Activated naive CD4-positive, alpha-beta T cell treated with Interleukin-2 at 50 U/mL for 16 hours (primary cell): ENCODE results near the gene ZNF860.
"Not testable (repeated sequence)": the region's sequence is repeated elsewhere in the genome, so short reads cannot be mapped to it uniquely, and the experiment has no call there.

Experiments used
- DNase-seq: peaks from one replicate; pipeline ENCODE4 v3.0.0-alpha.2; 2020

The ZNF860 gene

GRCh38 chr3:32000877-32001276 is 19.3 kb downstream of the ZNF860 start:
- no peak for DNase-seq

GRCh38 chr3:32002561-32003368 is 21.2 kb downstream of the ZNF860 start:
- no peak for DNase-seq

GRCh38 chr3:32003380-32003779 is 21.8 kb downstream of the ZNF860 start:
- DNase-seq = no peak

DNA sequence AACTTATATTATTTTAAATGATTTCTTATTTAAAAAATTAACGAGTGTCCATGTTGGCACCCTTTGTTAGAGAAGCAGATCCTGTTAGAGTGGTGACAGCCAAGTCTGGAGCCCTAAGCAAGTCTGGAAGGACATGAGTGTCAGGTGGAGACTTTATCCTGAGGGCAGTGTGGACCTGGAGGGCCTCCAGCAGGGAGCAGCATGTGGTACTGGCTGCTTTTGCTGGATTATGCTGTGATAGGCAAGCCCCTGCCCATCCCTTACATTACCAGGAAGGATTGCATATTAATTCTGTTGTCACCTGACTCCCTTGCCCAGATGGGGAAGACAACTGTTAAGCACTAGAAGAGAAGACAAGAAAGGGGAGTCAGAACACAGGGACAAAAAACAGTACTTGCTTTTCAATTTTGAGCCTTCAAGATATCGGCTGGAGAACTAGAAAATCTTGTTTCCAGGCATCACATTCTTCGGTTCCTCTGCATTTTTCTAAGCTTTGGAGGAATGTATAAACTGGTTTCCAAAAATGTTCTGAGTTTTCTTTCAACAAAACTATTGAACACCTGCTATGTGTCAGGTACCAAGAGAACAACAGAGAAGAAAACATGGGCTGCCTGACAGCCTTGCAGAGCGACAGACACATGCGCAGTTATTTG is 22.7 kb downstream of the ZNF860 start:
- DNase-seq = no peak

DNA sequence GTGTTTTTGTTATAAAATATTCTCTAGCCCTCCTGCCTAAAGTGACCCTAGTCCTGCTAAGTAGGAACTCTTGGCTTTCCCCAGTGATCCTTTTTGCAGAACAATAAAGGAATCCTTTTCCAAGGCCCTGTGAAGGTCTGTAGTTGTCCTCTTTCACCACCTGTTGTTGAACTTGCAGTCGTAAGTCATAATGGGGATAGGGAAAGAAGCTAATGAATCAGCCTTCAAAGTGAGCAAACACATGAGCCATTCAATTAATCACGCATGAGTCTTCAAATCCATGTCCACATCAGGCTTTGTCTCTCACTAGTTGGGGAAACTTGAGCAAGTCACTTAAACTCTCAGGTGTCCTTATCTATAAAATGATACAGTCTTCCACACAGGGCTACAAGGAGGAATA is 27.6 kb downstream of the ZNF860 start:
- DNase-seq = no peak

DNA sequence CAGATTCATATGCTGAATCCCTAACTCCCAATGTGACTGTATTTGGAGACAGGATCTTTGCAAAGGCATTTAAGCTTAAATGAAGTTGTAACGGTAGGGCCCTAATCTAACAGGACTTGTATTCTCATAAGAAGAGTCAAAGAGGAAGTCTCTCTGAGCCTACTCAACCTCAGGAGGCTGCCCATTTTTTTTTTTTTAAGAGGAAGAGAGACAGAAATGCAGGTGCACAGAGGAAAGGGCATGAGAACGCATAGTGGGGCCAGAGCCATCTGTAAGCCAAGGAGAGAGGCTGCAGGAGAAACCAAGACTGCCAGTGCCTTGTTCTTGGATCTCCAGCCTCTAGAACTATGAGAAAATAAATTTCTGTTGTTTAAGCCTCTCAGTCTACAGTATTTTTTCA is 28.4 kb downstream of the ZNF860 start:
- no peak for DNase-seq

- DNase-seq = not testable (repeated sequence)
Measured at GRCh38 chr3:32010699-32011098, 29.1 kb downstream of the ZNF860 start.

DNA sequence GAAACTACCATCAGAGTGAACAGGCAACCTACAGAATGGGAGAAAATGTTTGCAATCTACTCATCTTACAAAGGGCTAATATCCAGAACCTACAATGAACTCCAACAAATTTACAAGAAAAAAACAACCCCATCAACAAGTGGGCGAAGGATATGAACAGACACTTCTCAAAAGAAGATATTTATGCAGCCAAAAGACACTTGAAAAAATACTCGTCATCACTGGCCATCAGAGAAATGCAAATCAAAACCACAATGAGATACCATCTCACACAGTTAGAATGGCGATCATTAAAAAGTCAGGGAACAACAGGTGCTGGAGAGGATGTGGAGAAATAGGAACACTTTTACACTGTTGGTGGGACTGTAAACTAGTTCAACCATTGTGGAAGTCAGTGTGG is 34.1 kb downstream of the ZNF860 start:
- DNase-seq = not testable (repeated sequence)

DNA sequence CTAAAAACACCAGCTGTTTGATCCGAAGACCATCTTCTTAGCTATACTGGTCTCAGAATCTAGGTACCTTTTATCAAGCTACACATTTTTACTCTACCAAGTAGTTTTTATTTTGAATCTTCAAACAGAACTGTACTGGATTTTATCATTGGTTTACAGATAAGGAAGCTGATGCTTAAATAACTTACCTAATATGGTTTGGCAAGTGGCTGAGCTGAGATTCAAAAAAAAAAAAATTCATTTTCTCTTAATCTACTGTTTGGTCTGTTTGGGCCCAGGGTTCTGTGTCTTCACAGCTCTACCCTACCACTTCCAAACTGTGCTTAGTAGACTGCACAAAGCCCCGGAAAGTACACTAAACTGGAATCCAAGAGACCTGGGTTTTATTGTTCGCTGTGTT is 35.7 kb downstream of the ZNF860 start:
- DNase-seq = no peak

DNA sequence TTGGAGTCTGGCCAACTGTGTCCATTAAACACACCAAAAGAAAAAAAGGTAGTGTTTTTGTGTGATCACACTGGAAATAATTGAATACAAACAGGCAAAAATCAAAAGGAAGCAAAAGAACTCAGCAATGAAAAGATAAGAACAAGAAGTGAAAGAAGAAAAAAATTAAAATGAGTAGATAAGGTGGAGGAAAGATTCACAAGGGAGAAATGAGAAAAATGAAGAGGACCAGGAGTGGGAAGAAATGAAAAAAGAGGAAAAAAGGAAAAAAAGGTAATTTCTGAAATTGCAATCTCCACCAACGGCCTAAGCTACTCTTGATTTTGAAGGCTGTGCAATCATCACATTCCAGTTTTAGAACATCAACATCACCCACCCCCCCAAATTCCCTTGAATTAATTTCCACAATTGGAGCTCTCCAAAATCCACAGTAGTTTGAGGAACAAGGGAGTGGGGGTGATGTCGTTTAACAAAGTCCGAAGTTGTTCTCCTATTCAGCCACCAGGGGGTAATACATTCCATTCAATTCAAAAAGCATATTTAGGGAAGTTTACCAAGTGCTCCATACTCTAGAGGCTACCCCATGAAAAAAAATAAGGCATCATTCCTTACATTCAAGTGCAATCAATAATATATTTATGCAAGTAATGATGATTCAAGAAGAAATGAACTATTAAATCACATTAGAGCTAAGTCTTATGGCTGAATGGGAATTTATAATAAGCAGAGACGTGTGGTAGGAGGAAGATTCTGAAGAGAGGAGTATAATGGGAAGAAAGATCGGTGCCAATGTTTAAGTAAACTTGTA is 37.4 kb downstream of the ZNF860 start:
- no peak for DNase-seq

- no peak for DNase-seq
Measured at GRCh38 chr3:32021155-32021554, 39.6 kb downstream of the ZNF860 start.

GRCh38 chr3:32021748-32022147 is 40.2 kb downstream of the ZNF860 start:
- DNase-seq = no peak

- no peak for DNase-seq
Measured at GRCh38 chr3:32022947-32023346, 41.4 kb downstream of the ZNF860 start.

GRCh38 chr3:32026593-32026992 is 45.0 kb downstream of the ZNF860 start:
- no peak for DNase-seq

- DNase-seq = no peak
Measured at GRCh38 chr3:32037932-32038267, 56.4 kb downstream of the ZNF860 start.

DNA sequence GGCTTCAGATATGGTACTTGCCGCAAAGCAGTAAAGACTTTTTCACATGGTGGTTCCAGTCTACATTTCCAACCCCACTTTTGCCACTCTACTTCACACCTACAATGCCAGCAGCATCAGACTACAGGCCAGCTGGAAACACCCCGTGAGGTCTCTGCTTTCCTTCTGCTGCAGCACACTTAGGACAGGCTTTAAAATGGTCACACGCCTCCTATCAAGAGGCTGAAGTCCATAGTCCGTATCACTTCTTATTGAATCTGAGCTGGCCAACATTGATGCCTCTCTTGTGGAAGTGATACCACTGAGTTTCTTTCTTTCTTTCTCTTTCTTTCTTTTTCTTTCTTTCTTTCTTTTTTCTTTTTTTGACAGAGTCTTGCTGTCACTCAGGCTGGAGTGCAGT is 59.8 kb downstream of the ZNF860 start:
- DNase-seq = no peak
